Naive B cell (primary cell): Measurements from ENCODE around the gene BEND6. TPM values are rescaled to one million over a fixed set of nuclear protein-coding genes. Genes with fewer than 3 reads are reported as not detected.
A peak's percentile ranks its signal among the peaks of the same experiment; 100 is the strongest.

ENCODE experiments used
- ATAC-seq, 2 donors: fragments of 150-1000 bp; cut with Tn5 transposase; 2 replicates each; pipeline ENCODE4 v1.10.0; 2021; ENCODE audit warnings: low read depth in 2 of 2, mild to moderate bottlenecking in 2 of 2, moderate library complexity in 2 of 2
- DNase-seq: peaks from one replicate; pipeline ENCODE4 v3.0.0; 2022
- H3K27ac Mint-ChIP-seq, 6 donors: one replicate each; pipeline ENCODE4 v1.8.0; 2020 to 2022; ENCODE audit warnings: mild to moderate bottlenecking in 6 of 6, mixed read lengths in 6 of 6, moderate library complexity in 5 of 6, inconsistent platforms in 2 of 6
- H3K27me3 Mint-ChIP-seq, 3 donors: one replicate each; pipeline ENCODE4 v1.8.0; 2021 to 2022; ENCODE audit warnings: mixed read lengths in 3 of 3, mild to moderate bottlenecking in 1 of 3
- H3K36me3 Mint-ChIP-seq, 2 donors: one replicate each; pipeline ENCODE4 v1.8.0; 2020 to 2022; ENCODE audit warnings: mixed read lengths in 2 of 2, inconsistent platforms in 1 of 2, mild to moderate bottlenecking in 1 of 2
- H3K4me1 Mint-ChIP-seq, 3 donors: one replicate each; pipeline ENCODE4 v1.8.0; 2020 to 2022; ENCODE audit warnings: mixed read lengths in 3 of 3, inconsistent platforms in 1 of 3, mild to moderate bottlenecking in 1 of 3, moderate library complexity in 1 of 3
- H3K4me3 Mint-ChIP-seq, 8 donors: one replicate each; pipeline ENCODE4 v1.8.0; 2020 to 2022; ENCODE audit warnings: mild to moderate bottlenecking in 8 of 8, mixed read lengths in 8 of 8, moderate library complexity in 8 of 8, inconsistent platforms in 2 of 8
- H3K9me3 Mint-ChIP-seq, 7 donors: one replicate each; pipeline ENCODE4 v1.8.0; 2020 to 2022; ENCODE audit warnings: mixed read lengths in 7 of 7, mild to moderate bottlenecking in 5 of 7, inconsistent platforms in 2 of 7, moderate library complexity in 1 of 7
- polyA plus RNA-seq, 6 donors: library from polyadenylated mRNA; unstranded; fragments of 300-500 nt; fragmentation: Illumina TruSeq; gene quantifications; one replicate each; pipeline ENCODE4 v1.2.3, GENCODE V29; 2021; ENCODE audit warnings: low read depth in 6 of 6

BEND6 gene
- polyA plus RNA-seq, 6 donors from 2014 or later, result not detected

DNA sequence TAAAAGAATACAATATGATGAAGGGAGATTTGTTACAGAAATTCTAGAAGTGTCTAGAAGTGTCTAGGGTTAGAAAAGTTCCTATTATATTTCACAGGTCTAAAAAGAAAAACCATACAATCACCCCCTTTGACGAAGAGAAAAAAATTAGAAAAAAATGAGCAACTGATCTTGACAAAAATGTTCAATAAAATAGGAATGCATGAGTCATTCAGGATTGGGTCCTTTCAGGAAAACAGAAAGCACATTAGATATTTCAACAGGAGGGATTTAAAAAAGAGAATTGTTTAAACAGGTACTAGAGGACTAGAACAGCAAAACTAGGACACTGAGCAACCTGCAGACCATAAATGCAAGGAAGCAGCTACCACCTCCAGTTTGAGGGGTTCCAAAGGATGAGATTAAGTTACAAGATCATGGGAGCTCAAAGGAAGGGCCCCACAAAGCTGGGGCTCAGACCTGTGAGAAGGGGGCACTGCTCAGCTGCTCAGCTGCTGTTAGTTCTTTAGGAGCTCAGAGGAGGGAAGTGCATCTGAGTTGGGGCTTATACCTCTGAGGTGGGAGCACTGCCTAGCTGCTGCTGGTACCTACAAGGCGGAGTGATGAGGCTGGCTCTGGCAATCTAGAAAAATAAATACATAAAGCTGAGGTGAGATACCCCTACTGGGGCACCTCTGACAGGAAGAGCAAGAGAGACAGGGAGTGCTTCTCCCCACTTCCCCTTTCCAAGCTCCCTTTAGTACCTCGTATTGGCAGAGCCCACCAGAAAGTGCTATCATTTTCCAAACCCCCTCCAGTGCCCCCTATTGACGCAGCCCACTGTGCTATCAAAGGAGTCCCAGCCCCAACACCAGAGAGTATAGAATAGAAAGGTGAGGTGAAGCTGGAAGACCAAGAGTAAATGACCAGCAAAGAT lies 27.1 kb upstream of the BEND6 start:
- no peak for DNase-seq
- Mint-ChIP-seq H3K4me3 (no peak overlapping the region), H3K4me1 (no peaks in the 10 kb centered on the region), H3K36me3 (no peaks in the 10 kb centered on the region), H3K27ac (no peak overlapping the region), H3K9me3 (no peaks in the 10 kb centered on the region), H3K27me3 (peaks cover 13 to 46% (median 26%) of the 10 kb centered on the region in 3 donors)
- no peak for ATAC-seq

DNA sequence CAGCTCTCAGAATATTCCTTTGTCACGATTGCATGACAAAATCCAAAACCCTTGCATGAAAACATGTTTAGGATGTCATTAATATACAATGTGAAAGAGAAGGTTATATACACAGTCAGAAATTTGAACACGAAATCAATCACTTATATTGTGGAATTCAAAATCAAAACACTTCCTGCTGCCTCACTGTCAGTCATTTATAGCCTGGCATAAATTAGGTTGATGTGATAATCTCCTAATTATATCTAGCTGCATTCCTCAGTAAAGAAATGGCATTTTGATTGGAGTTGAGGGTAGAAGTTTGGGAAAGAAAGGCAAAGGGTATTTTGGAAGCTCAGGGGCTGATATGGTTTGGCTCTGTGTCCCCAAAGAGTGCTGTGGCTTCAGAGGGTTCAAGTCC lies 24.1 kb upstream of the BEND6 start:
- H3K4me3 Mint-ChIP-seq, result no peak overlapping the region
- ATAC-seq (no peak), DNase-seq (no peak)
- H3K9me3 Mint-ChIP-seq, result no peaks in the 10 kb centered on the region
- H3K27me3 Mint-ChIP-seq, result peaks cover 13 to 28% (median 20%) of the 10 kb centered on the region in 3 donors
- no peaks in the 10 kb centered on the region for H3K36me3 Mint-ChIP-seq
- no peak overlapping the region for H3K27ac Mint-ChIP-seq
- H3K4me1 Mint-ChIP-seq, result no peaks in the 10 kb centered on the region

DNA sequence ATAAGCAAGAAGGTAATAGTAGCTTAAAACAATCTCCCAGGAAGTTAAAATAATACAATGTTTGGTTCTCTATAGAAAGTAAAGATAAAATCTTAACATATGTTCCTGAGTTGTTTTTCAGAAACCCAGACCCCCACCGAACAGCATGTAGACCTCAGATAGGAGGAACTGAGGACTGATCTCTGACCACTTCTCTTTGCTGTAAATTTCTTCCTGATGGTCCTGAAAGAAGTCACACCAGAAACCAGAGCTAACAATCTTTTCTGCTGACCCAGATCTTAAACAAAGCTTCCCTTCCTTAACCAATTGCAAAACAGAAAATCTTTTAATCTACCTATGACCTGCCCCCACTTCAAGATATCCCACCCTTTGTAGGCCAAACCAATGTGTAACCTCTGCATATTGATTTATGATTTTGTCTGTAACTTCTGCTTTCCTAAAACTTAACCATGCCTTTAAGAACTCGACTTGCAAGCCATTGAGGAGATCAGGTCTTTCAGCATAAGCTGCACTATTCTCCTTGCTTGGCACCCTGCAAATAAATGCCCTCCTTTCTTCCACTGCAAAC lies 21.9 kb upstream of the BEND6 start:
- peaks cover 0 to 2% (median 0%) of the 10 kb centered on the region in 7 donors for H3K9me3 Mint-ChIP-seq
- no peaks in the 10 kb centered on the region for H3K4me1 Mint-ChIP-seq
- H3K4me3 Mint-ChIP-seq, result no peak overlapping the region
- peaks cover 1 to 15% (median 3%) of the 10 kb centered on the region in 3 donors for H3K27me3 Mint-ChIP-seq
- DNase-seq (no peak), ATAC-seq (no peak)
- no peaks in the 10 kb centered on the region for H3K36me3 Mint-ChIP-seq
- no peak overlapping the region for H3K27ac Mint-ChIP-seq

DNA sequence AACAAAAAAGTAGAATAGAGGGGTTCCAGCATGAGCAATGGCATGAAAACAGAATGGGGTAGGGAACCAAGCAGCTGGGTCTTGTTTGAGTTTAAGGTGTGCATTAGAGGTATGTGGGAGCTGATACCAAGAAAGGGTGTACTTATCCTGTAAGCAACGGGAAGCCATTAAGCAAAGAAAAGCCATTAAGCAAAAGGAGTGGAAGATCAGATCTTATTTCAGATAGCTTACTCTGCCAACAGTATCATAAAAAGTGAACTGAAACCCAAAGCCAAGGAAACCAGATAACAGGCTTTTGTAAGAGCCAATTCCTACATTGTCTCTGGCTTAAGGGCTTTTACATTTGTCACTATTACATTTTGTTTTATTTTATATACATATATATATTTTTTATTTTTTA lies 21.3 kb upstream of the BEND6 start:
- no peak overlapping the region for H3K4me3 Mint-ChIP-seq
- peaks cover 0 to 15% (median 0%) of the 10 kb centered on the region in 3 donors for H3K27me3 Mint-ChIP-seq
- H3K36me3 Mint-ChIP-seq, result no peaks in the 10 kb centered on the region
- no peak overlapping the region for H3K27ac Mint-ChIP-seq
- DNase-seq (no peak), ATAC-seq (no peak)
- H3K9me3 Mint-ChIP-seq, result peaks cover 0 to 2% (median 0%) of the 10 kb centered on the region in 7 donors
- no peaks in the 10 kb centered on the region for H3K4me1 Mint-ChIP-seq

DNA sequence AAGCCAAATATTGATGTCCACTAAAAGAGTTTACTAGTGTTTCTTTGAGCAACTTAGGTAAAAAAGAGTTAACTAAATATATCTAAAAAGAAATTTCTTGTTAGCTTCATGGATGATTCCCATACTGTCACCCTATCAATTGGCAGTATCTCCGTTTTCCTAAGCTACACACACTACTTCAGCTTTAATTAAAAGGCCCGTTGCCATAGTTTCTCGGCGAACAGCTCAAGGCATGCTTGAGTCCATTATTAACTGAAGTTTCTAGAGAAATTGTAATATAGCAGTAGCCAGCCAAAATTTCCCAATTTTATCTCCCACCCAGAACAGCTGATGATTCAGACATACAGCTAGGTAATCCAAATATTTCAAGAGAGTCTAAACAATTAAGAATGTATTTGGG lies 20.0 kb upstream of the BEND6 start:
- H3K4me3 Mint-ChIP-seq, result no peak overlapping the region
- no peak for DNase-seq
- H3K4me1 Mint-ChIP-seq, result no peaks in the 10 kb centered on the region
- H3K9me3 Mint-ChIP-seq, result peaks cover 0 to 4% (median 2%) of the 10 kb centered on the region in 7 donors
- H3K36me3 Mint-ChIP-seq, result no peaks in the 10 kb centered on the region
- H3K27ac Mint-ChIP-seq, result no peak overlapping the region
- ATAC-seq, result no peak
- peaks cover 0 to 15% (median 0%) of the 10 kb centered on the region in 3 donors for H3K27me3 Mint-ChIP-seq

DNA sequence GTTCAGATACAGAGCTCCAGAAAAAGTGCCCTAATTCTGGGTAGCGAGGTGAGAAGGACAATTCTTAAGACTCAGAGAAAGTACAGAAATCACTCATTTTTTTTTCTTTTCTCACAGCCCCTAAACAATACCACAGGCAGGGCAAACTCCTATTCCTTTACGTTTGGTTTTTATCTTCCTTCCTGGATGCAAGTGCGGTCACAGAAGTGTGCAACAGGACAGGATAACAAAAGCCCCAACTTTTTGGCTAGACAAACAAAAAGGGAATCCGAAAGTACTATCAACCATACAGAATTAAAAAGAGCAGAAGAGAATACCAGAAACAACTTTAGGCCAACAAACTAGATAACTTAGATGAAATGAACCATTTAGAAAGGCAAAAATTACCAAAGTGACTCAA lies 18.4 kb upstream of the BEND6 start:
- Mint-ChIP-seq H3K4me3 (no peak overlapping the region), H3K4me1 (no peaks in the 10 kb centered on the region), H3K9me3 (peaks cover 6 to 10% (median 10%) of the 10 kb centered on the region in 7 donors), H3K27ac (no peak overlapping the region), H3K36me3 (peaks cover 0 to 9% of the 10 kb centered on the region in 2 donors), H3K27me3 (peaks cover 0 to 15% (median 0%) of the 10 kb centered on the region in 3 donors)
- DNase-seq (no peak), ATAC-seq (no peak)

DNA sequence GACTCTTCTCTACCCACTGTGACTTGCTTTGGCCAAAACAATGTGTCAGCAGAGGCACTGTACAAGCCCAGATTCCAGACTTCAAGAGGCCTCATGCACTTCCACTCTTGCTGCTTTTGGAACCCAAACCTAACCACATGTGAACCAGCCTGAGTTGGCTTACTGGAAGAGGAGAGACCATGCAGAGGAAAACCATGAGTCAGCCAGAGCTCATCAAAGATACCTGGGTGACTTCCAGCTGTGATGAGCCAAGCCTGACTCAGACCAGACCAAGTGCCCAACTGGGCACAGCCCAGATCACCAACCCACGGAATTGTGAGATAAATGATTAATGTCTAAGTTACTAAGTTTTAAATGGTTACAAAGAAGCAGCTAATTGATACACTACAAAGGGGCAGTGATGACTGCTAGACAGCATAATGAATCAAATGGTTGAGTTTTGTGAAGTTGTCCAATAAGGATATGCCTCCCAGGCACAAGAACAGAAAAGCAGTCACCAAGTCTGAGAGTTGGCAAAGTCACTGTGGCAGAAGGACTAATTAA lies 16.2 kb upstream of the BEND6 start:
- peaks cover 0 to 9% of the 10 kb centered on the region in 2 donors for H3K36me3 Mint-ChIP-seq

DNA sequence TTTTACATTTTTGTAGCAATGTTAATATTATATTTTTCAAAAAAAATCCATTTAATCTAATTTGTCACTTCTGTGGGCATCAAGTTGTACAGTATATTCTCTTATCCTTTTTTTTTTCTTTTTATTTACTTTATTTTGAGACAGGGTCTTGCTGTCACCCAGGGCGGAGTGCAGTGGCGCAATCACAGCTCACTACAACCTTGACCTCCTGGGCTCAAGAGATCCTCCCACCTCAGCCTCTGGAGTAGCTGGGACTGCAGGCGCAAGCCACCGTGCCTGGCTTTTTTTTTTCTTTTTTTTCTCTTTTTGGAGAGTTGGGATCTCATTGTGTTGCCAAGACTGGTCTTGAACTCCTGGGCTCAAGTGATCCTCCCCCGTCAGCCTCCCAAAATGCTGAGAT lies 14.4 kb upstream of the BEND6 start:
- DNase-seq, result no peak
- Mint-ChIP-seq H3K4me3 (peak overlapping the region in 1 of 8 donors; percentile 14), H3K9me3 (peaks cover 6 to 23% (median 19%) of the 10 kb centered on the region in 7 donors), H3K36me3 (peaks cover 0 to 9% of the 10 kb centered on the region in 2 donors), H3K27me3 (peaks cover 12 to 21% (median 14%) of the 10 kb centered on the region in 3 donors), H3K27ac (no peak overlapping the region), H3K4me1 (no peaks in the 10 kb centered on the region)
- no peak for ATAC-seq

More for the DNA sequence above, 16.2 kb upstream of the BEND6 start:
- no peak for ATAC-seq
- Mint-ChIP-seq H3K4me3 (no peak overlapping the region), H3K27me3 (peaks cover 0 to 6% (median 0%) of the 10 kb centered on the region in 3 donors), H3K9me3 (peaks cover 6 to 23% (median 19%) of the 10 kb centered on the region in 7 donors), H3K27ac (no peak overlapping the region), H3K4me1 (no peaks in the 10 kb centered on the region)
- DNase-seq, result no peak

DNA sequence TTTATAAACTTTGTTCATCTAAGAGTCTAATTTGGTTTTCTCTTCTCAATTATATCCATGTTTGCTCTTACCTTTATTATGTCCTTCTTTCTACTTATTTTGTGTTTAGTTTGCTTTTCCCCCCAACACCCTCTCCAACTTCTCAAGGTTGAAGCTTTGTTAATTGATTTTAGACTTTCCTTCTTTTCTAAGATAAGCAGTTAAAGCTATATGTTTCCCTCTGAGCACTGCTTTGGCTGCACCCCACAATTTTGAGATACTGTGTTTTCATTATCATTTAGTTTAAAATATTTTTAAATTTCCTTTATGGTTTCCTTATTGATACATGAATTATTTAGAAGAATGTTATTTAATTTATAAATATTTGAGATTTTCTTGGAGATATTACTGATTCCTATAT lies 13.9 kb upstream of the BEND6 start:
- Mint-ChIP-seq H3K27me3 (peaks cover 14 to 22% (median 19%) of the 10 kb centered on the region in 3 donors), H3K27ac (peak overlapping the region in 1 of 6 donors; percentile 72), H3K36me3 (peaks cover 0 to 9% of the 10 kb centered on the region in 2 donors), H3K4me3 (peak overlapping the region in 1 of 8 donors; percentile 12), H3K9me3 (peaks cover 6 to 23% (median 19%) of the 10 kb centered on the region in 7 donors), H3K4me1 (no peaks in the 10 kb centered on the region)
- DNase-seq, result no peak
- ATAC-seq, result no peak

DNA sequence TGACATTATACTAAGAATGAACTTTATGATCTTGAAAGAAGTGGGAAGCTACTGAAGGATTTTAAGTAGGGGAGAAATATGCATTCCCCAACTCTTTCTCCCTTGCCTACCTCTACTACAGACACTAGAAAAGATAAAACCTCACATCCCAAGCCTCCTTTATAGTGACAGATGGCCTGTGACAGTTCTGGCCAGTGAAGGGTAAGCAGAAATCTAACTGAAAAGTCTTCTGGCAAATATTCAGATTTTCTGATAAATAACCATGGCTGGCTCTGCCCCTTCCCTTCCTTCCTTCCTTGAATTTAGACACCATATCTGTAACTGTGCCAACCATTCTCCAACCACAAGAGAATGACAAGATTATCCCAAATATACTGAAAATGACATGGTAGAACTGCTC lies 10.2 kb upstream of the BEND6 start:
- H3K4me1 Mint-ChIP-seq, result no peaks in the 10 kb centered on the region
- H3K36me3 Mint-ChIP-seq, result peaks cover 0 to 9% of the 10 kb centered on the region in 2 donors
- H3K4me3 Mint-ChIP-seq, result no peak overlapping the region
- ATAC-seq, result no peak
- peaks cover 38 to 49% (median 40%) of the 10 kb centered on the region in 3 donors for H3K27me3 Mint-ChIP-seq
- peaks cover 6 to 22% (median 15%) of the 10 kb centered on the region in 7 donors for H3K9me3 Mint-ChIP-seq
- no peak for DNase-seq
- no peak overlapping the region for H3K27ac Mint-ChIP-seq

DNA sequence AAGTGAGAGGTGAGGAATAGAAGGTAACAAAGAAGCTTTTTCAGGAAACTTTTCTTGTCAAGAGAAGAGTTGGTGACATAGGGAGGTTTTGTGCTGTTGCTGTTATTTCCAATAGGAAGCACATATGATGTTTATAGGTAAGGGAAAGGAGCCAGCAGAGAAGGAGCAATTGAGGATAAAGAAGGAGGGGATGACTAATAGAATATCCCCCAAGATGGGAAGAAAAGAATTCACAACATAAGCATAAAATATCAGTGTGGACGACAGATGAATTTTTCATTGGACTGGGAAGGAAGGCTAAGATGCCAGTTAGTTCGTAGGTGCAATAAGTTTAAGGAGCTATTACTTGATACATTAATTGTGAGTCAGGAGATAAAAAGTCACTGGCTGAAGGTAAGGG lies 8.5 kb upstream of the BEND6 start:
- ATAC-seq (no peak), DNase-seq (no peak)
- peaks cover 0 to 14% (median 9%) of the 10 kb centered on the region in 7 donors for H3K9me3 Mint-ChIP-seq
- H3K4me3 Mint-ChIP-seq, result no peak overlapping the region
- no peaks in the 10 kb centered on the region for H3K4me1 Mint-ChIP-seq
- no peak overlapping the region for H3K27ac Mint-ChIP-seq
- peaks cover 40 to 43% (median 42%) of the 10 kb centered on the region in 3 donors for H3K27me3 Mint-ChIP-seq
- H3K36me3 Mint-ChIP-seq, result no peaks in the 10 kb centered on the region

DNA sequence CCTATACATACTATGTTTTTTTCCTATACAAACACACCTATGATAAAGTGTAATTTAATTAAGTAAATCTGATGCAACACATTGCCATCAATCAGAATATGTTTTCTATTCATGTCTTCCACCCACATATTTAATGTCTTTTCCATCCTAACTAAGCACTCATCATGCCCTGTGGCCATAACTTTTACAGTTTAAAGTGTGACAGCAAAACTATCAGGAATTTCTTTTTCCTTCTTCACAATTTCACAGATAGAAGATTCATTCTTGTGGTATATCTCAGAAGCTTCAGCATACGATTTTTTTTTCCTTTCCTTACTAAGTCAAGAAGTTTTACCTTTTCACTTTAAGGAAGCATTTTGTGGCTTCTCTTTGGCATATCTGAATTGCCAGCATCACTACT lies 7.0 kb upstream of the BEND6 start:
- Mint-ChIP-seq H3K36me3 (no peaks in the 10 kb centered on the region), H3K27ac (no peak overlapping the region), H3K9me3 (peaks cover 0 to 2% (median 0%) of the 10 kb centered on the region in 7 donors), H3K4me1 (no peaks in the 10 kb centered on the region), H3K4me3 (no peak overlapping the region), H3K27me3 (peaks cover 45 to 55% (median 53%) of the 10 kb centered on the region in 3 donors)
- ATAC-seq (no peak), DNase-seq (no peak)

DNA sequence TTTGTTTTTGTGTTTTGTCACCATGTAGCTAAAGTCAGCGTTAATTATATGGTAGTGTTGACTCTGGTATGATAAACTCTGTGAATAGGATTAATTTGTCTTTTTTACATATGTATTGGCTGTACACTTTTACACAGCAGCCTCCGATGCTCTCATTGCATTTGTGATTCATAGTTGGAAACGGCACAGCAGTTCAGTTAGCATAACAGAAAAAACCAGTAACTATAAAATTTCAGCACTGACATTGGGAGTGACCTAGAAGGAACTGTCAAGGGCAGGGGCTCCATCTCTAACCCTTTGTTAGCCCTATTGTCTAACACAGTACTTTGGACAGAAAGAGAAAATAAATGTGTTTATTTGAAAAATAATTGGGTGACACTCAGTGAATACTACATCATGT lies 5.6 kb upstream of the BEND6 start:
- peaks cover 0 to 2% (median 0%) of the 10 kb centered on the region in 7 donors for H3K9me3 Mint-ChIP-seq
- no peak for ATAC-seq
- peaks cover 8 to 12% (median 10%) of the 10 kb centered on the region in 3 donors for H3K4me1 Mint-ChIP-seq
- no peak for DNase-seq
- no peak overlapping the region for H3K27ac Mint-ChIP-seq
- peaks cover 0 to 4% of the 10 kb centered on the region in 2 donors for H3K36me3 Mint-ChIP-seq
- peaks cover 56 to 66% (median 64%) of the 10 kb centered on the region in 3 donors for H3K27me3 Mint-ChIP-seq
- H3K4me3 Mint-ChIP-seq, result no peak overlapping the region
